Stimulated activated CD8-positive, alpha-beta memory T cell treated with anti-CD3 and anti-CD28 coated beads, Interleukin-7, amount 100 ng/mL, for 1 hour (primary cell): ENCODE results near the gene FAM3A.

Experiments
- DNase-seq, 2 donors: peaks; one replicate each; pipeline ENCODE4 v3.0.0-alpha.2; 2020; ENCODE audit warnings: low read depth in 2 of 2

FAM3A gene

DNA sequence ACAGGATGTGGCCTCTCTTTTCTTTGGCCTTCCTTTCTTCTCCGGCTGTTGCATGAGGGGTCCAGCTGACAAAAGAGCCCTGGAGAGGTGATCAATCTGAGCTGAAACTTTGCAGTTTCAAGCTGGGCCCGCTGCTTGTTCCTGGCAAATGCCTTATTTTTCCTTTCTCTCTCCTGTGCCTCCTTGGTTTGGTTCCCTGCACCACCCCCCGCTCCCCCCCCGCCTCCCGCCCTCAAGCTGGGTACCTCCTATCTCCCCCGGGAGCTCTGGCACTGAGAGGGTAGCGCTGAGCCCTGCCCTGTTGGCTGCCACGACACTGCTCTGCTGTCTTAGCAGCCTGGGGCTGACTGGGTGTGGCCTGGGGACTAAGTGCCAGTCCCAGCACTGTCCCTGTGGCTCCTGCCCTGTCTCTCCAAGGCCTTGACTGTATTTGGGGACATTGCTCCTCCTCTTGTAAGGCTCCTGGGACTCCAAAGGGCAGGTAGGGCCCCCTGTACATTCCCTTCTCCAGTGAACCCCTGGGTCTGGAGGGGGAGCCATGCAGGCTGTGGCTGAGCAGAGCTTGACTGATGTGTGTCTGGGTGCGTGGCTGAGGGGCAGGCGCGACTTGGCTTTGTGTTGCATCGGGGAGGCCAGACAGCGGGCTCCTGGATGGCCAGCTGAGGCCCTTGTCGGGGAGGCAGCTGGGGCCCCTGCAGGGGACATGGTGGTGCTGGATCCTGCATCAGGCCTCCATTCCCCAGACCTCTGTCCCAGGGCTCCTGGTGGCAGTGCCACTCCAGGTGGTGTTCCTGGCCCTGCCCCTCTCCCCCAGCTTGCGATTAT lies 56.9 kb downstream of the FAM3A start:
- no peak for DNase-seq

DNA sequence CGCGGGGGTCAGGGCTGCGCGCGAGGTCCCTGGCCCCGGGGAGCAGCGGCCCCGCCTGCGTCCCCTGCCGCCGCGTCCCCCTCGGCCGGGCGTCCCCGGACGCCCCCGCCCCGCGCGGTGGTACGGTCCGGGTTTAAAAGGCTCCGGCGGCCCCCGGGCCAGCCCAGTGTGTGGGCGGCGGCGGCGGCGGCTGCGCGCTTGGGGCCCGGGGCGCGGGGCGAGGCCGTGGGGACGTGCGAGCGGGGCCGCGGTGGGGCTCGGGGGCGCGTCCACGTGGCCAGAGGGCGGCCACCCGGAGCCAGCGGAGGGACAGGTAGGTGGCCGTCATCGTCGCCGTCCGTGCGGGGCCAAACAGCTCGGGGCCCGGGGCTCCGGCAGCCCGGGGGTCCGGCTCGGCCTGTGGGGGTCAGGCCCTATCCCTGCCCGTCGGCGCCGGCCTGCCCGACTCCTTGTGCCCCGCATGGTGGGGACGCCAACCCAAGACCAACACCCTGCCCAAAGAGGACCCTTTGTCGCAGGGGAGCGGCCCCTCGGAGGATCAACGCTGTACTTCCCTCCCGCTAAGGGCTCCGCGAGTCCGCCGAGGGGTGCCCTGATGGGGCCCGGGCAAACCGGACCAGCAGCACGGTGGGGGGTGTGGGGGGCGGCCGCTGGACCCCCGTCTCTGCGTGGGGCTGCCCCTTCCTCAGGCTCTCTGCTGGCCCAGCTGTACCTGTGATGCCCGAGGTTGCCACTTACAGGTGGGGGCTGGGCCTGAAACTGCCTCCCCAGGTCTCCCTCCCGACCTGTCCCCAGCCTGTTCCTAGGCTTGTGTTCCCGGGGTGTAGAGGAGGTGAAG lies 57.7 kb downstream of the FAM3A start, which contains the start of gene PLXNA3:
Gene PLXNA3 (plus strand): TSS at position 166 of the 838 bp plus-strand sequence. CDS start 1,903 bp downstream, outside the sequence.
- DNase-seq: peak; percentile 29 to 46

- DNase-seq: no peak
Observed at GRCh38 chrX:154457491-154458115, 58.4 kb downstream of the FAM3A start.
